GM23338 (cell line): ENCODE measurements around the gene FAM171A1. TPM values are rescaled to one million over a fixed set of nuclear protein-coding genes. Genes with fewer than 3 reads are reported as not detected.

ENCODE experiments used
- ATAC-seq: fragments of 200-7000 bp; cut with Tn5 transposase; 3 replicates; pipeline ENCODE4 v1.9.1; 2020
- DNase-seq: peaks from one replicate; pipeline ENCODE4 v3.0.0-alpha.2; 2015; ENCODE audit warnings: low spot score
- H2AFZ ChIP-seq: fragments of 200-600 bp; sonication (generic); 2 replicates; pipeline ENCODE4 v1.8.0; 2016; ENCODE audit warnings: antibody characterized with exemption, mild to moderate bottlenecking, moderate library complexity
- H3F3A ChIP-seq: fragments of 200-600 bp; sonication (generic); replicated peaks from 2 replicates; pipeline ENCODE4 v1.8.0; 2017; ENCODE audit warnings: antibody characterized with exemption, mixed run types, low read depth
- H3K27ac ChIP-seq: fragments of 200-600 bp; sonication (generic); 2 replicates; pipeline ENCODE4 v1.6.1; 2016; ENCODE audit warnings: low read depth
- H3K27me3 ChIP-seq: fragments of 200-600 bp; sonication (generic); 2 replicates; pipeline ENCODE4 v1.8.0; 2016; ENCODE audit warnings: mild to moderate bottlenecking, mixed run types, moderate library complexity; ENCODE audit not compliant: insufficient read depth
- H3K36me3 ChIP-seq: fragments of 200-600 bp; sonication (generic); 2 replicates; pipeline ENCODE4 v1.8.0; 2016; ENCODE audit warnings: mild to moderate bottlenecking; ENCODE audit not compliant: insufficient read depth
- H3K4me1 ChIP-seq: fragments of 200-600 bp; sonication (generic); 2 replicates; pipeline ENCODE4 v1.8.0; 2016; ENCODE audit warnings: mild to moderate bottlenecking, moderate library complexity; ENCODE audit not compliant: insufficient read depth
- H3K4me2 ChIP-seq: fragments of 200-600 bp; sonication (generic); 2 replicates; pipeline ENCODE4 v1.7.1; 2017; ENCODE audit warnings: mixed run types
- H3K4me3 ChIP-seq: fragments of 200-600 bp; sonication (generic); 2 replicates; pipeline ENCODE4 v1.6.1; 2016; ENCODE audit warnings: mixed run types
- H3K79me2 ChIP-seq: fragments of 200-600 bp; sonication (generic); replicated peaks from 2 replicates; pipeline ENCODE4 v1.8.0; 2017; ENCODE audit warnings: mild to moderate bottlenecking; ENCODE audit not compliant: insufficient read depth
- H3K9me2 ChIP-seq: fragments of 200-600 bp; sonication (generic); 2 replicates; pipeline ENCODE4 v1.8.0; 2017; ENCODE audit not compliant: insufficient read depth
- H4K20me1 ChIP-seq: fragments of 200-600 bp; sonication (generic); replicated peaks from 2 replicates; pipeline ENCODE4 v1.8.0; 2017; ENCODE audit warnings: mild to moderate bottlenecking; ENCODE audit not compliant: insufficient read depth
- H3K27ac Mint-ChIP-seq: 2 replicates; pipeline ENCODE4 v1.8.0; 2020; ENCODE audit warnings: inconsistent platforms, mild to moderate bottlenecking, moderate library complexity, mixed read lengths
- H3K27me3 Mint-ChIP-seq: 3 replicates; pipeline ENCODE4 v1.8.0; 2022; ENCODE audit warnings: low read depth, mild to moderate bottlenecking, moderate library complexity, mixed read lengths, inconsistent platforms; ENCODE audit not compliant: insufficient read depth, poor library complexity
- H3K36me3 Mint-ChIP-seq: 3 replicates; pipeline ENCODE4 v1.8.0; 2021; ENCODE audit warnings: low read depth, mild to moderate bottlenecking, inconsistent platforms, moderate library complexity, mixed read lengths
- H3K4me1 Mint-ChIP-seq: 3 replicates; pipeline ENCODE4 v1.8.0; 2020; ENCODE audit warnings: mild to moderate bottlenecking, inconsistent platforms, mixed read lengths
- H3K4me3 Mint-ChIP-seq: 3 replicates; pipeline ENCODE4 v1.8.0; 2021; ENCODE audit warnings: moderate library complexity, mild to moderate bottlenecking, inconsistent platforms, mixed read lengths
- H3K9me3 Mint-ChIP-seq: 3 replicates; pipeline ENCODE4 v1.8.0; 2020; ENCODE audit warnings: moderate library complexity, mild to moderate bottlenecking, inconsistent platforms, mixed read lengths
- CREB1 ChIP-seq: fragments of 250-450 bp; sonication (Bioruptor Pico); IDR thresholded peaks from 2 replicates; pipeline ENCODE4 v1.5.0; 2020; ENCODE audit warnings: low read depth, mild to moderate bottlenecking, moderate library complexity
- EZH2 ChIP-seq: fragments of 200-600 bp; sonication (generic); IDR thresholded peaks from one replicate; pipeline ENCODE4 v1.8.0; 2017; ENCODE audit warnings: antibody characterized with exemption, mild to moderate bottlenecking, low read depth; ENCODE audit not compliant: unreplicated experiment
- EZH2phosphoT487 ChIP-seq: fragments of 200-600 bp; sonication (generic); IDR thresholded peaks from one replicate; pipeline ENCODE4 v1.8.1; 2018; ENCODE audit warnings: antibody characterized with exemption; ENCODE audit not compliant: unreplicated experiment
- JUNB ChIP-seq: IDR thresholded peaks from one replicate; pipeline ENCODE4 v1.6.1; 2016; ENCODE audit warnings: antibody characterized with exemption; ENCODE audit not compliant: unreplicated experiment
- NANOG ChIP-seq: IDR thresholded peaks from 2 replicates; pipeline ENCODE4 v1.6.1; 2016; ENCODE audit warnings: antibody characterized with exemption, borderline replicate concordance
- POLR2AphosphoS5 ChIP-seq: IDR thresholded peaks from 2 replicates; pipeline ENCODE4 v1.6.1; 2016; ENCODE audit warnings: antibody characterized with exemption, low read depth
- polyA plus RNA-seq: library from polyadenylated mRNA; unstranded; fragments of >200 nt; fragmentation: Nextera tagmentation; extraction: Ambion mirVana; gene quantifications from 2 replicates; pipeline ENCODE4 v1.2.1, GENCODE V29; 2016
- total RNA-seq: library from RNA; depleted of rRNA; stranded (reverse); fragments of >200 nt; shearing (Covaris generic); gene quantifications from 2 replicates; pipeline ENCODE4 v1.2.3, GENCODE V29; 2014
- TF ChIP-seq, protein P1 (sequence below): IDR thresholded peaks from one replicate; pipeline ENCODE4 v1.6.1; 2018; ENCODE audit warnings: antibody characterized with exemption; ENCODE audit not compliant: unreplicated experiment
- TF ChIP-seq, protein P2 (sequence below), 2 experiments: fragments of 200-600 bp in 1 of 2; sonication (generic) in 1 of 2; conservative IDR thresholded peaks; 2 replicates each; pipeline versions ENCODE4 v1.5.1 to v1.6.1; 2016 to 2017; ENCODE audit warnings: antibody characterized with exemption in 2 of 2, low read depth in 2 of 2, mild to moderate bottlenecking in 2 of 2, moderate library complexity in 1 of 2

The FAM171A1 gene
- total and polyA plus RNA-seq, 2 experiments from 2014 or later: 11.3 to 32.2 TPM

DNA sequence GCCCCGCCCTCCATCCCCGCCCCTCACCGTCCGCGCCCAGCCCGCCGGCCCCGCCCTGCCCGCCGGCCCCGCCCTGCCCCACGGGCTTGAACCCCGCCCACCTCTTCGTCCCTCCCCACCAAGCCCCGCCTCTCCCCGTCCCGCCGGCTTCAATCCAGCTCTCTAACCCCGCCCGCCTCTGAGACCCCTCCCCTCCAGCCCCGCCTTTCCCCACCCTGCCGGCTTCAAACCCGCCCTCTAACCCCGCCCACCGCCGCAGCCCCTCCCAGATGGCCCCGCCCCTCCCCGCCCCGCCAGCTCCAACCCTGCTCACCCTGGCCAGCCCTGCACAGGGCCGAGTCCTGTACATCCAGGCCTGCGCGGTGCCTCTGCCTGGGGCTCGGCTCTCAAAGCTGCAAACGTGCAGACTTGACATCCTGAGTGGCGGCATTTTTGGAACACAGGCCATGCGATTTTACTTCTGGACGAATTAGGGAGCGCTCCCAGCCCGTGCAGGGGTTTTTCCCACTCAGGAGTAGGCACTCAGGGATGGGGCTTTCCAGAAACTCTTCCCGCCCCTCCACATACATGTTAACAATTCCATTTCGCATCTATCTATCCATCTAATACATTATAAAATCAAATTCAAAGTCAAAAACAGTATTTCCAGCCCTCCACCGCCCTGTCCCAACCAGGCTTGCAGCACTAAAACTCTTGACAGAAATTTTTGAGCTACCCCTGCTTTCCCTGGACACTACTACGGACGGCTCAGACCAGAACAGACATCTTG, 202.1 kb downstream of the FAM171A1 start:
- Histone ChIP-seq H3K4me1 (peaks cover 19% of the 10 kb centered on the region), H3F3A (no peaks in the 10 kb centered on the region), H2AFZ (peak overlapping the region; percentile 98), H3K27ac (no peak overlapping the region), H3K36me3 (no peaks in the 10 kb centered on the region), H3K4me3 (peak overlapping the region; percentile 49), H3K27me3 (no peaks in the 10 kb centered on the region), H3K4me2 (peak overlapping the region; percentile 76), H3K9me2 (no peaks in the 10 kb centered on the region), H3K79me2 (peaks cover 34% of the 10 kb centered on the region), H4K20me1 (no peaks in the 10 kb centered on the region)
- DNase-seq (peak; percentile 93), ATAC-seq (peak; percentile 63)
- Mint-ChIP-seq H3K27me3 (peaks cover 2% of the 10 kb centered on the region), H3K9me3 (no peaks in the 10 kb centered on the region), H3K36me3 (no peaks in the 10 kb centered on the region), H3K4me3 (peak overlapping the region; percentile 50; the same call in 2 of the 3 replicates), H3K27ac (no peak overlapping the region), H3K4me1 (peaks cover 20% of the 10 kb centered on the region)
- TF ChIP-seq, protein P1, sequence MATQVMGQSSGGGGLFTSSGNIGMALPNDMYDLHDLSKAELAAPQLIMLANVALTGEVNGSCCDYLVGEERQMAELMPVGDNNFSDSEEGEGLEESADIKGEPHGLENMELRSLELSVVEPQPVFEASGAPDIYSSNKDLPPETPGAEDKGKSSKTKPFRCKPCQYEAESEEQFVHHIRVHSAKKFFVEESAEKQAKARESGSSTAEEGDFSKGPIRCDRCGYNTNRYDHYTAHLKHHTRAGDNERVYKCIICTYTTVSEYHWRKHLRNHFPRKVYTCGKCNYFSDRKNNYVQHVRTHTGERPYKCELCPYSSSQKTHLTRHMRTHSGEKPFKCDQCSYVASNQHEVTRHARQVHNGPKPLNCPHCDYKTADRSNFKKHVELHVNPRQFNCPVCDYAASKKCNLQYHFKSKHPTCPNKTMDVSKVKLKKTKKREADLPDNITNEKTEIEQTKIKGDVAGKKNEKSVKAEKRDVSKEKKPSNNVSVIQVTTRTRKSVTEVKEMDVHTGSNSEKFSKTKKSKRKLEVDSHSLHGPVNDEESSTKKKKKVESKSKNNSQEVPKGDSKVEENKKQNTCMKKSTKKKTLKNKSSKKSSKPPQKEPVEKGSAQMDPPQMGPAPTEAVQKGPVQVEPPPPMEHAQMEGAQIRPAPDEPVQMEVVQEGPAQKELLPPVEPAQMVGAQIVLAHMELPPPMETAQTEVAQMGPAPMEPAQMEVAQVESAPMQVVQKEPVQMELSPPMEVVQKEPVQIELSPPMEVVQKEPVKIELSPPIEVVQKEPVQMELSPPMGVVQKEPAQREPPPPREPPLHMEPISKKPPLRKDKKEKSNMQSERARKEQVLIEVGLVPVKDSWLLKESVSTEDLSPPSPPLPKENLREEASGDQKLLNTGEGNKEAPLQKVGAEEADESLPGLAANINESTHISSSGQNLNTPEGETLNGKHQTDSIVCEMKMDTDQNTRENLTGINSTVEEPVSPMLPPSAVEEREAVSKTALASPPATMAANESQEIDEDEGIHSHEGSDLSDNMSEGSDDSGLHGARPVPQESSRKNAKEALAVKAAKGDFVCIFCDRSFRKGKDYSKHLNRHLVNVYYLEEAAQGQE: no peak
- TF ChIP-seq EZH2 (no peak), JUNB (no peak), EZH2phosphoT487 (no peak), NANOG (no peak)

DNA sequence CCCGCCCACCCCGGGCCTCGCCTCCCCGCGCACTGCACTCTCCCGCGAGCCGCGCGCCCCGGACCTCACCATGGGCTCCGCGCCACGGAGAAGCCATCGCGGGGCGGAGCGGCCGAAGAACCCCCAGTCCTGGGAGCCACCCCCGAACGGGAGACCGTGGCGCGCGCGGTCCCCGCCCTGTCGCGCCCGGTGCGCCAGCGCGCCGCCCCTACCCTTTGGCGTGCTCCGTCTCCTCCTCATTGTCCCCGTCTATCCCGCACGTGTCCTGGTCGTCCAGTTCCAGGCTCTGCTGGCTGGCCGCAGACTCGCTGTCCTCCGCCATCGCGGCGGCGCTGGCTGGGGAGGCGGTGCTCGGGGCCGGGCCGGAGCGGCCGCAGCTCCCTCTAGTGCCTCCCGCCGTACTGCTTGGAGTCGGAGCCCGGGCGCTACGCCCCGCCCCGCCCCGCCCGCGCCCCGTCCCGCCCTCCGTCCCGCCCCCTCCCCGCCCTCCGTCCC, 202.8 kb downstream of the FAM171A1 start, which contains the start of gene NMT2:
NMT2 (minus strand) TSS at position 403 of the 495 bp plus-strand sequence; CDS start at position 322, 81 bp downstream.
- DNase-seq (peak; percentile 85), ATAC-seq (peak; percentile 87)
- Mint-ChIP-seq H3K36me3 (no peaks in the 10 kb centered on the region), H3K4me1 (peaks cover 20% of the 10 kb centered on the region), H3K9me3 (no peaks in the 10 kb centered on the region), H3K27me3 (peaks cover 2% of the 10 kb centered on the region), H3K27ac (peak within 1 kb of the TSS; percentile 43; the same call in 1 of the 2 replicates), H3K4me3 (peak within 1 kb of the TSS; percentile 82)
- H3K27me3 ChIP-seq: no peaks in the 10 kb centered on the region
- H3K4me2 ChIP-seq: peak within 1 kb of the TSS; percentile 80
- peak within 1 kb of the TSS; percentile 57 for H3K4me3 ChIP-seq
- H3K79me2 ChIP-seq: peaks cover 35% of the 10 kb centered on the region
- H4K20me1 ChIP-seq: no peaks in the 10 kb centered on the region
- H3K9me2 ChIP-seq: no peaks in the 10 kb centered on the region
- H3F3A ChIP-seq: no peaks in the 10 kb centered on the region
- peaks cover 23% of the 10 kb centered on the region for H3K4me1 ChIP-seq
- TF ChIP-seq, protein P2, sequence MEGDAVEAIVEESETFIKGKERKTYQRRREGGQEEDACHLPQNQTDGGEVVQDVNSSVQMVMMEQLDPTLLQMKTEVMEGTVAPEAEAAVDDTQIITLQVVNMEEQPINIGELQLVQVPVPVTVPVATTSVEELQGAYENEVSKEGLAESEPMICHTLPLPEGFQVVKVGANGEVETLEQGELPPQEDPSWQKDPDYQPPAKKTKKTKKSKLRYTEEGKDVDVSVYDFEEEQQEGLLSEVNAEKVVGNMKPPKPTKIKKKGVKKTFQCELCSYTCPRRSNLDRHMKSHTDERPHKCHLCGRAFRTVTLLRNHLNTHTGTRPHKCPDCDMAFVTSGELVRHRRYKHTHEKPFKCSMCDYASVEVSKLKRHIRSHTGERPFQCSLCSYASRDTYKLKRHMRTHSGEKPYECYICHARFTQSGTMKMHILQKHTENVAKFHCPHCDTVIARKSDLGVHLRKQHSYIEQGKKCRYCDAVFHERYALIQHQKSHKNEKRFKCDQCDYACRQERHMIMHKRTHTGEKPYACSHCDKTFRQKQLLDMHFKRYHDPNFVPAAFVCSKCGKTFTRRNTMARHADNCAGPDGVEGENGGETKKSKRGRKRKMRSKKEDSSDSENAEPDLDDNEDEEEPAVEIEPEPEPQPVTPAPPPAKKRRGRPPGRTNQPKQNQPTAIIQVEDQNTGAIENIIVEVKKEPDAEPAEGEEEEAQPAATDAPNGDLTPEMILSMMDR (conservative IDR thresholded peaks at IDR 0.05; ENCODE audit: low read depth in 2 of 2): peak in 1 of 2 experiments; percentile 51; a peak in 2 of 4 replicates
- TF ChIP-seq, protein P1: no peak
- TF ChIP-seq POLR2AphosphoS5 (peak; percentile 89), CREB1 (CRISPR knock-in tag) (no peak)
- no peaks in the 10 kb centered on the region for H3K36me3 ChIP-seq
- H3K27ac ChIP-seq: no peak within 1 kb of the TSS
- H2AFZ ChIP-seq: peak within 1 kb of the TSS; percentile 98
